A549 (cell line): ENCODE measurements around the gene DLL4. TPM values are rescaled to one million over a fixed set of nuclear protein-coding genes. Genes with fewer than 3 reads are reported as not detected.

Experiments used
- ATAC-seq, 2 experiments: fragments of 200-7000 bp in 1 of 2; fragments of >200 bp in 1 of 2; cut with Nextera tagmentation in 1 of 2; cut with Tn5 transposase in 1 of 2; 3 replicates each; pipeline versions ENCODE4 v1.8.0 to v1.9.1; 2018 to 2020; ENCODE audit warnings: mild to moderate bottlenecking in 1 of 2, moderate library complexity in 1 of 2
- CTCF ChIA-PET: fragments of 300-600 bp; sonication (Branson Sonifier 250); formaldehyde crosslinking; extraction: SDS; loops from one replicate; lab custom pipeline; 2021; ENCODE audit warnings: antibody characterized with exemption, inconsistent platforms; lab: Yijun Ruan, JAX
- POLR2A ChIA-PET: fragments of 350-600 bp; formaldehyde crosslinking; extraction: SDS; loops from one replicate; lab custom pipeline; 2021; ENCODE audit warnings: antibody characterized with exemption, inconsistent platforms; lab: Yijun Ruan, JAX
- DNase-seq, 2 experiments: peaks; one replicate each; pipeline versions ENCODE4 v3.0.0 to v3.0.0-alpha.2; 2011 to 2016; ENCODE audit warnings: low read depth in 1 of 2, low spot score in 1 of 2
- FAIRE-seq: peaks from 2 replicates; lab custom pipeline; 2011; peaks lifted over from hg19 to GRCh38; lab: Jason Lieb, UNC
- H3K27ac ChIP-seq, 2 experiments: fragments of >200 bp; sonication (Bioruptor Twin); formaldehyde crosslinking; 3 replicates each; pipeline ENCODE4 v1.5.1; 2016 to 2017
- H3K4me1 ChIP-seq: fragments of >200 bp; sonication (Bioruptor Twin); formaldehyde crosslinking; 3 replicates; pipeline ENCODE4 v1.6.1; 2016
- H3K4me2 ChIP-seq: fragments of >200 bp; sonication (Bioruptor Twin); formaldehyde crosslinking; 3 replicates; pipeline ENCODE4 v1.6.1; 2016
- H3K4me3 ChIP-seq: fragments of >200 bp; sonication (Bioruptor Twin); formaldehyde crosslinking; 3 replicates; pipeline ENCODE4 v1.5.1; 2016
- H3K9me3 ChIP-seq: fragments of >200 bp; sonication (Bioruptor Twin); formaldehyde crosslinking; 3 replicates; pipeline ENCODE4 v1.6.1; 2016
- ATOH8 ChIP-seq: fragments of 250-450 bp; sonication (Bioruptor Pico); IDR thresholded peaks from 2 replicates; pipeline ENCODE4 v1.5.0; 2020; ENCODE audit warnings: low read depth, mild to moderate bottlenecking, moderate library complexity
- BCL3 ChIP-seq: fragments of >200 bp; sonication (Bioruptor Twin); formaldehyde crosslinking; IDR thresholded peaks from 3 replicates; pipeline ENCODE4 v1.6.1; 2016
- CTCF ChIP-seq: fragments of >200 bp; sonication (Bioruptor Twin); formaldehyde crosslinking; IDR thresholded peaks from 3 replicates; pipeline ENCODE4 v1.5.1; 2016
- E2F6 ChIP-seq: IDR thresholded peaks from 2 replicates; pipeline ENCODE4 v1.6.1; 2012; ENCODE audit warnings: low read depth, borderline replicate concordance
- FOXS1 ChIP-seq: fragments of 250-450 bp; sonication (Bioruptor Pico); IDR thresholded peaks from 2 replicates; pipeline ENCODE4 v1.5.0; 2020; ENCODE audit warnings: mild to moderate bottlenecking, moderate library complexity
- HOXA7 ChIP-seq: fragments of 250-450 bp; sonication (Bioruptor Pico); IDR thresholded peaks from 2 replicates; pipeline ENCODE4 v1.5.0; 2020; ENCODE audit warnings: mild to moderate bottlenecking, moderate library complexity
- JUN ChIP-seq, 2 experiments: fragments of >200 bp; sonication (Bioruptor Twin); formaldehyde crosslinking; IDR thresholded peaks; 2 replicates in 1 of 2; 3 replicates in 1 of 2; pipeline ENCODE4 v1.6.1; 2016 to 2017
- KDM1A ChIP-seq: fragments of 200-600 bp; sonication (generic); IDR thresholded peaks from 2 replicates; pipeline ENCODE4 v1.6.1; 2016; ENCODE audit warnings: low read depth, mild to moderate bottlenecking
- MAFK ChIP-seq: fragments of 450-650 bp; IDR thresholded peaks from 2 replicates; pipeline ENCODE4 v1.6.1; 2014; ENCODE audit not compliant: partially characterized antibody
- MAX ChIP-seq: IDR thresholded peaks from 2 replicates; pipeline ENCODE4 v1.6.1; 2012
- MAZ ChIP-seq: fragments of 150-350 bp; IDR thresholded peaks from 2 replicates; pipeline ENCODE4 v1.6.1; 2014; ENCODE audit warnings: antibody characterized with exemption, low read depth, low read length, borderline replicate concordance
- MYC ChIP-seq: IDR thresholded peaks from 2 replicates; pipeline ENCODE4 v1.6.1; 2012; ENCODE audit warnings: mild to moderate bottlenecking, inconsistent platforms, low read length, improper control_type of control experiment, borderline replicate concordance
- PBX3 ChIP-seq: IDR thresholded peaks from 2 replicates; pipeline ENCODE4 v1.6.1; 2012
- PHF8 ChIP-seq: fragments of 200-600 bp; sonication (generic); IDR thresholded peaks from 2 replicates; pipeline ENCODE4 v1.6.1; 2016; ENCODE audit warnings: low read depth, mild to moderate bottlenecking, antibody characterized with exemption, moderate library complexity, borderline replicate concordance
- POLR2A ChIP-seq: IDR thresholded peaks from 2 replicates; pipeline ENCODE4 v1.6.1; 2012; ENCODE audit warnings: mild to moderate bottlenecking, low read length
- POLR2AphosphoS2 ChIP-seq: conservative IDR thresholded peaks from 2 replicates; pipeline ENCODE4 v1.6.1; 2012; ENCODE audit warnings: low read length, improper control_type of control experiment, inconsistent platforms
- RAD21 ChIP-seq, 2 experiments: fragments of >200 bp in 1 of 2; sonication (Bioruptor Twin) in 1 of 2; formaldehyde crosslinking in 1 of 2; IDR thresholded peaks in 1 of 2; conservative IDR thresholded peaks in 1 of 2; 2 replicates in 1 of 2; 3 replicates in 1 of 2; pipeline ENCODE4 v1.6.1; 2012 to 2018; ENCODE audit warnings: inconsistent platforms in 1 of 2
- REST ChIP-seq: fragments of 200-600 bp; sonication (generic); IDR thresholded peaks from 2 replicates; pipeline ENCODE4 v1.6.1; 2016; ENCODE audit warnings: antibody characterized with exemption, mild to moderate bottlenecking, moderate library complexity
- SMC3 ChIP-seq: fragments of >200 bp; sonication (Bioruptor Twin); formaldehyde crosslinking; IDR thresholded peaks from 3 replicates; pipeline ENCODE4 v1.6.1; 2018; ENCODE audit warnings: inconsistent platforms
- SREBF2 ChIP-seq: fragments of 450-650 bp; IDR thresholded peaks from 2 replicates; pipeline ENCODE4 v1.6.1; 2014; ENCODE audit warnings: mild to moderate bottlenecking, moderate library complexity
- USF2 ChIP-seq: fragments of 450-650 bp; IDR thresholded peaks from 2 replicates; pipeline ENCODE4 v1.6.1; 2014; ENCODE audit warnings: antibody characterized with exemption
- ZC3H11A ChIP-seq: fragments of 450-650 bp; IDR thresholded peaks from 2 replicates; pipeline ENCODE4 v1.6.1; 2014; ENCODE audit warnings: antibody characterized with exemption, mild to moderate bottlenecking
- ZFP36 ChIP-seq: fragments of 450-650 bp; IDR thresholded peaks from 2 replicates; pipeline ENCODE4 v1.6.1; 2014; ENCODE audit warnings: borderline replicate concordance; ENCODE audit not compliant: partially characterized antibody
- WGBS: methylation state at CpG from one replicate; pipeline ENCODE4 v1.1.6; 2017; ENCODE audit errors: missing lambda C conversion rate; 5-methylcytosine and 5-hydroxymethylcytosine counted together
- polyA plus RNA-seq, 4 experiments: library from polyadenylated mRNA; depleted of rRNA in 3 of 4; stranded (reverse); fragments of >200 nt; fragmentation: RNase III in 1 of 4; extraction: RNeasy Plus Mini Kit Qiagen cat#74134 plus additional on column Dnase treatment in 1 of 4; gene quantifications; 2 replicates in 3 of 4; 3 replicates in 1 of 4; pipeline ENCODE4 v1.2.3, GENCODE V29; 2011 to 2017

DLL4 gene
- polyA plus RNA-seq, 2 of the 4 experiments (the other 2 are of a cell fraction), result 0.09 to 0.28 TPM

GRCh38 chr15:40893733-40894680 lies 35.1 kb upstream of the DLL4 start, which contains the start of gene VPS18:
Gene VPS18 (plus strand): TSS chr15:40894450. CDS start chr15:40894769, 319 bp downstream.
- TF ChIP-seq PBX3, result peak; percentile 58; the same call in 1 of the 2 replicates
- no peak for TF ChIP-seq ZC3H11A
- no peak for TF ChIP-seq MAFK
- peak; percentile 75 to 92 for TF ChIP-seq RAD21 (conservative IDR thresholded peaks at IDR 0.05 in 1 of 2, IDR thresholded peaks at IDR 0.05 in 1 of 2)
- TF ChIP-seq E2F6, result peak; percentile 69
- peak in 1 of 2 experiments; percentile 33; a peak in 1 of 5 replicates for TF ChIP-seq JUN (IDR thresholded peaks at IDR 0.05)
- TF ChIP-seq POLR2AphosphoS2, result no peak
- no peak for TF ChIP-seq KDM1A
- TF ChIP-seq CTCF, result peak; percentile 68
- no peak for TF ChIP-seq ATOH8 (CRISPR knock-in tag)
- TF ChIP-seq USF2, result peak; percentile 91
- no peak for TF ChIP-seq FOXS1 (CRISPR knock-in tag)
- TF ChIP-seq MAZ, result no peak
- peak; percentile 52; the same call in 1 of the 2 replicates for TF ChIP-seq MYC
- no peak for TF ChIP-seq HOXA7 (CRISPR knock-in tag)
- no peak for TF ChIP-seq REST
- TF ChIP-seq SREBF2, result no peak
- peak; percentile 83 for TF ChIP-seq MAX
- 0 out of 2 replicates have a peak, but pooled peaks have one; percentile 10 for TF ChIP-seq PHF8
- peak; percentile 90 for TF ChIP-seq SMC3
- TF ChIP-seq BCL3, result 0 out of 3 replicates have a peak, but pooled peaks have one; percentile 37
- peak; percentile 47 for TF ChIP-seq POLR2A
- no peak for TF ChIP-seq ZFP36
- peaks cover 12% of the 10 kb centered on the region for H3K4me1 ChIP-seq
- peak within 1 kb of the TSS; percentile 98 for H3K4me2 ChIP-seq
- ChIA-PET CTCF (interaction anchor here (0.7 to 13.7 kb wide), 31 partner anchors 11 to 292 kb away, joined by 3 to 254 read pairs (median 4); partner anchors contain the start of genes DNAJC17, PPP1R14D, RHOV and ZFYVE19), POLR2A (interaction anchor here (0.5 to 2.6 kb wide), 10 partner anchors 21 to 150 kb away, joined by 3 to 19 read pairs (median 4); partner anchors contain the start of gene RHOV)
- no peak for FAIRE-seq
- DNase-seq, result peak; percentile 72 to 95
- WGBS, result 33% methylated on average over 11 of the region's 55 CpGs
- no peaks in the 10 kb centered on the region for H3K9me3 ChIP-seq
- peak; percentile 95 to 96 for ATAC-seq
- peak within 1 kb of the TSS; percentile 79 for H3K4me3 ChIP-seq
- H3K27ac ChIP-seq, result peak within 1 kb of the TSS; percentile 88 to 91
